Measurements from ENCODE around the gene RNASE12.

RNASE12 gene

GRCh38 chr14:20607617-20608016 is 16.4 kb upstream of the RNASE12 start:
- ChIA-PET CTCF (interaction anchor here (0.6 to 2.9 kb wide), 4 partner anchors 50 to 296 kb away, joined by 3 to 19 read pairs (median 4); no protein-coding TSS in a partner anchor), POLR2A (interaction anchor here (0.5 to 1.6 kb wide), 4 partner anchors 76 to 152 kb away, joined by 3 to 4 read pairs (median 3); no protein-coding TSS in a partner anchor)
- no peak for TF ChIP-seq FOXK2 (IDR thresholded peaks at IDR 0.05)
- no peak for TF ChIP-seq LEF1 (IDR thresholded peaks at IDR 0.05; ENCODE audit: borderline replicate concordance)
- no peak for TF ChIP-seq ELF4 (IDR thresholded peaks at IDR 0.05)
- TF ChIP-seq, protein P1, sequence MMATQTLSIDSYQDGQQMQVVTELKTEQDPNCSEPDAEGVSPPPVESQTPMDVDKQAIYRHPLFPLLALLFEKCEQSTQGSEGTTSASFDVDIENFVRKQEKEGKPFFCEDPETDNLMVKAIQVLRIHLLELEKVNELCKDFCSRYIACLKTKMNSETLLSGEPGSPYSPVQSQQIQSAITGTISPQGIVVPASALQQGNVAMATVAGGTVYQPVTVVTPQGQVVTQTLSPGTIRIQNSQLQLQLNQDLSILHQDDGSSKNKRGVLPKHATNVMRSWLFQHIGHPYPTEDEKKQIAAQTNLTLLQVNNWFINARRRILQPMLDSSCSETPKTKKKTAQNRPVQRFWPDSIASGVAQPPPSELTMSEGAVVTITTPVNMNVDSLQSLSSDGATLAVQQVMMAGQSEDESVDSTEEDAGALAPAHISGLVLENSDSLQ (IDR thresholded peaks at IDR 0.05) = no peak
- no peak for TF ChIP-seq TARDBP (IDR thresholded peaks at IDR 0.05)
- no peak for TF ChIP-seq FOXA1 (IDR thresholded peaks at IDR 0.05)
- TF ChIP-seq L3MBTL2 (conservative IDR thresholded peaks at IDR 0.05) = no peak
- no peak for TF ChIP-seq CTBP1 (IDR thresholded peaks at IDR 0.05; ENCODE audit: borderline replicate concordance)
- TF ChIP-seq HDGF (IDR thresholded peaks at IDR 0.05; ENCODE audit: borderline replicate concordance) = no peak
- TF ChIP-seq SUZ12 (IDR thresholded peaks at IDR 0.05) = no peak
- no peak for TF ChIP-seq SP1 (IDR thresholded peaks at IDR 0.05)
- TF ChIP-seq ARNT (IDR thresholded peaks at IDR 0.05) = no peak

GRCh38 chr14:20606902-20607242 is 15.7 kb upstream of the RNASE12 start:
- no peak for DNase-seq (ENCODE audit: extremely low spot score)
- ChIA-PET POLR2A (interaction anchor here (1.0 to 1.6 kb wide), 4 partner anchors 77 to 151 kb away, joined by 3 to 6 read pairs (median 4); partner anchors contain the start of genes PIP4P1 and PNP), CTCF (interaction anchor here (0.6 to 2.9 kb wide), 5 partner anchors 19 to 295 kb away, joined by 3 to 19 read pairs (median 5); partner anchors contain the start of gene RNASE11)
- no peak for TF ChIP-seq FOXA1 (IDR thresholded peaks at IDR 0.05)
- no peak for TF ChIP-seq BHLHE40 (IDR thresholded peaks at IDR 0.05; ENCODE audit: borderline replicate concordance)
- TF ChIP-seq ELF4 (IDR thresholded peaks at IDR 0.05) = no peak
- TF ChIP-seq LEF1 (IDR thresholded peaks at IDR 0.05; ENCODE audit: borderline replicate concordance) = no peak
- no peak for TF ChIP-seq SUZ12 (IDR thresholded peaks at IDR 0.05)
- TF ChIP-seq HDGF (IDR thresholded peaks at IDR 0.05; ENCODE audit: borderline replicate concordance) = no peak
- TF ChIP-seq ZNF384 (IDR thresholded peaks at IDR 0.05) = no peak
- TF ChIP-seq TARDBP (IDR thresholded peaks at IDR 0.05) = no peak

More at GRCh38 chr14:20607617-20608016, 16.4 kb upstream of the RNASE12 start:
- no peak for DNase-seq (ENCODE audit: extremely low spot score)

GRCh38 chr14:20606190-20606901 is 15.2 kb upstream of the RNASE12 start:
- DNase-seq (ENCODE audit: extremely low spot score) = peak; percentile 55
- ChIA-PET POLR2A (interaction anchor here (1.0 to 1.6 kb wide), 3 partner anchors 77 to 145 kb away, joined by 4 to 6 read pairs (median 5); partner anchors contain the start of genes PIP4P1 and PNP), CTCF (interaction anchor here (0.6 to 2.9 kb wide), 4 partner anchors 19 to 191 kb away, joined by 3 to 19 read pairs (median 5); partner anchors contain the start of gene RNASE11)
- TF ChIP-seq SUZ12 (IDR thresholded peaks at IDR 0.05) (no peak), ELF4 (IDR thresholded peaks at IDR 0.05) (no peak), CTBP1 (IDR thresholded peaks at IDR 0.05; ENCODE audit: borderline replicate concordance) (no peak), HDGF (IDR thresholded peaks at IDR 0.05; ENCODE audit: borderline replicate concordance) (no peak), NFRKB (IDR thresholded peaks at IDR 0.05) (no peak), ZNF384 (IDR thresholded peaks at IDR 0.05) (no peak), FOXA1 (IDR thresholded peaks at IDR 0.05) (no peak), ARNT (IDR thresholded peaks at IDR 0.05) (no peak), SP1 (IDR thresholded peaks at IDR 0.05) (no peak)
- TF ChIP-seq, protein P1 (IDR thresholded peaks at IDR 0.05) = no peak

GRCh38 chr14:20603813-20604690 is 12.9 kb upstream of the RNASE12 start:
- DNase-seq (ENCODE audit: extremely low spot score) = no peak
- POLR2A ChIA-PET = no interaction called here
- CTCF ChIA-PET = no interaction called here
- no peak for TF ChIP-seq ELF4 (IDR thresholded peaks at IDR 0.05)
- no peak for TF ChIP-seq FOXA1 (IDR thresholded peaks at IDR 0.05)
- TF ChIP-seq FOXM1 (IDR thresholded peaks at IDR 0.05; ENCODE audit: borderline replicate concordance) = no peak
- no peak for TF ChIP-seq BHLHE40 (IDR thresholded peaks at IDR 0.05; ENCODE audit: borderline replicate concordance)
- TF ChIP-seq HDGF (IDR thresholded peaks at IDR 0.05; ENCODE audit: borderline replicate concordance) = no peak
- no peak for TF ChIP-seq L3MBTL2 (conservative IDR thresholded peaks at IDR 0.05)
- no peak for TF ChIP-seq NFRKB (IDR thresholded peaks at IDR 0.05)

DNA sequence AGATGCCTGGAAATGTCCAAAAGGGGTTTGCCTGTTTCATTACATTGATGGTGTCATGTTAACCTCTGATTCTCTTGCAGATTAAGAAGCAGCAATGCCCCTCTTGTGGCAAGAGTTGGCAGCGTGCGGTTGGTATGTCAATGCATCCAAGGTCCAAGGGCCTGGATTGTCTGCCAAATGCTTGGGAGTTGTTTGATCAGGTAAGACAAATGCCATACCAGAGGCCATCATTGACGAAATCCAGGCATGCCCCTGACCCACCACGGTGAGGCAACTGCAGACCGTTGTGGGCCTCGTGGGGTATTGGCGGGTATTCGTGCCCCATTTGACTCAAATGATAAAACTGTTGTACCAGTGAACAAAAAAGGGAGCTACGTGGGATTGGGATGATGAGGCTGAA is 11.4 kb upstream of the RNASE12 start:
- no peak for DNase-seq (ENCODE audit: extremely low spot score)
- ChIA-PET CTCF (no interaction called here), POLR2A (no interaction called here)
- TF ChIP-seq NFRKB (IDR thresholded peaks at IDR 0.05) (no peak), L3MBTL2 (conservative IDR thresholded peaks at IDR 0.05) (no peak), ARNT (IDR thresholded peaks at IDR 0.05) (no peak), FOXA1 (IDR thresholded peaks at IDR 0.05) (no peak), BHLHE40 (IDR thresholded peaks at IDR 0.05; ENCODE audit: borderline replicate concordance) (no peak), ZNF384 (IDR thresholded peaks at IDR 0.05) (no peak), TARDBP (IDR thresholded peaks at IDR 0.05) (no peak), SUZ12 (IDR thresholded peaks at IDR 0.05) (no peak), HDGF (IDR thresholded peaks at IDR 0.05; ENCODE audit: borderline replicate concordance) (no peak)
- TF ChIP-seq, protein P1 (IDR thresholded peaks at IDR 0.05) = no peak

Measured in HEK293T (cell line).